GM12878 (cell line): ENCODE data around the gene CLPTM1. TPM values are rescaled to one million over a fixed set of nuclear protein-coding genes. Genes with fewer than 3 reads are reported as not detected.

Experiments
- ATF2 ChIP-seq: IDR thresholded peaks from 2 replicates; pipeline ENCODE4 v1.6.1; 2012; ENCODE audit warnings: low read length, inconsistent platforms
- BCL11A ChIP-seq: IDR thresholded peaks from 2 replicates; pipeline ENCODE4 v1.6.1; 2011; ENCODE audit warnings: low read depth, low read length
- BHLHE40 ChIP-seq, 2 experiments: fragments of 450-650 bp in 1 of 2; IDR thresholded peaks; 2 replicates each; pipeline ENCODE4 v1.6.1; 2011 to 2017; ENCODE audit warnings: low read depth in 2 of 2, borderline replicate concordance in 1 of 2, improper control_type of control experiment in 1 of 2, low read length in 1 of 2, mild to moderate bottlenecking in 1 of 2
- CHD2 ChIP-seq: IDR thresholded peaks from 2 replicates; pipeline ENCODE4 v1.6.1; 2011; ENCODE audit warnings: low read depth, low read length, improper control_type of control experiment, borderline replicate concordance
- IKZF2 ChIP-seq, 2 experiments: fragments of 450-650 bp; IDR thresholded peaks; 2 replicates each; pipeline ENCODE4 v1.6.1; 2017; ENCODE audit warnings: mild to moderate bottlenecking in 2 of 2, moderate library complexity in 2 of 2
- KAT2A ChIP-seq: conservative IDR thresholded peaks from 2 replicates; pipeline ENCODE4 v1.6.1; 2011; ENCODE audit warnings: low read depth, low read length; ENCODE audit not compliant: control insufficient read depth
- NBN ChIP-seq: fragments of 450-650 bp; IDR thresholded peaks from 2 replicates; pipeline ENCODE4 v1.6.1; 2016
- NFIC ChIP-seq: IDR thresholded peaks from 2 replicates; pipeline ENCODE4 v1.6.1; 2012; ENCODE audit warnings: low read depth, mild to moderate bottlenecking, inconsistent platforms, low read length, moderate library complexity
- NFYA ChIP-seq: IDR thresholded peaks from 2 replicates; pipeline ENCODE4 v1.6.1; 2011; ENCODE audit warnings: low read depth, mild to moderate bottlenecking, low read length, improper control_type of control experiment, borderline replicate concordance
- RBBP5 ChIP-seq: fragments of 200-600 bp; sonication (generic); conservative IDR thresholded peaks from 2 replicates; pipeline ENCODE4 v1.6.1; 2016
- RFX5 ChIP-seq: IDR thresholded peaks from 2 replicates; pipeline ENCODE4 v1.6.1; 2011; ENCODE audit warnings: low read depth, low read length, improper control_type of control experiment
- SMC3 ChIP-seq: IDR thresholded peaks from 2 replicates; pipeline ENCODE4 v1.6.1; 2011; ENCODE audit warnings: low read length, improper control_type of control experiment, borderline replicate concordance
- WRNIP1 ChIP-seq: IDR thresholded peaks from 2 replicates; pipeline ENCODE4 v1.6.1; 2011; ENCODE audit warnings: low read depth, low read length, improper control_type of control experiment, borderline replicate concordance
- ZNF217 ChIP-seq: fragments of 450-650 bp; IDR thresholded peaks from 2 replicates; pipeline ENCODE4 v1.6.1; 2017; ENCODE audit warnings: antibody characterized with exemption, mild to moderate bottlenecking
- polyA plus RNA-seq, 11 experiments: library from polyadenylated mRNA; depleted of rRNA in 4 of 11; unstranded in 6 of 11; stranded (reverse) in 5 of 11; fragments of >200 nt; fragmentation: Nextera tagmentation in 4 of 11; fragmentation: Illumina TruSeq in 1 of 11; extraction: Ambion mirVana in 4 of 11; extraction: Trizol in 1 of 11; gene quantifications; 1 replicate in 1 of 11; 2 replicates in 10 of 11; pipeline versions ENCODE4 v1.2.1 to v1.2.3, GENCODE V29; 2011 to 2016; ENCODE audit warnings: inconsistent platforms in 2 of 11, missing spikeins in 2 of 11, low read depth in 1 of 11
- total RNA-seq, 4 experiments: library from RNA; depleted of rRNA in 3 of 4; stranded (reverse); fragments of >200 nt in 3 of 4; fragmentation: Illumina TruSeq in 1 of 4; extraction: Trizol in 1 of 4; gene quantifications; 2 replicates each; pipeline versions ENCODE4 v1.2.1 to v1.2.3, GENCODE V29; 2013 to 2021
- TF ChIP-seq, protein P1 (sequence below): fragments of 450-650 bp; IDR thresholded peaks from 2 replicates; pipeline ENCODE4 v1.6.1; 2018; ENCODE audit warnings: mild to moderate bottlenecking, low read depth, moderate library complexity; ENCODE audit not compliant: partially characterized antibody
- TF ChIP-seq, protein P2 (sequence below): fragments of 450-650 bp; IDR thresholded peaks from 2 replicates; pipeline ENCODE4 v1.6.1; 2017; ENCODE audit warnings: antibody characterized with exemption, mild to moderate bottlenecking, moderate library complexity
- TF ChIP-seq, protein P3 (sequence below): fragments of 450-650 bp; IDR thresholded peaks from 2 replicates; pipeline ENCODE4 v1.6.1; 2017; ENCODE audit warnings: mild to moderate bottlenecking, moderate library complexity

CLPTM1 gene
- total and polyA plus RNA-seq, 10 of the 15 experiments (the other 5 are each of a cell fraction or from before 2014, with no cell fraction given) = 0.42 to 72.6 (median 35.2) TPM

DNA sequence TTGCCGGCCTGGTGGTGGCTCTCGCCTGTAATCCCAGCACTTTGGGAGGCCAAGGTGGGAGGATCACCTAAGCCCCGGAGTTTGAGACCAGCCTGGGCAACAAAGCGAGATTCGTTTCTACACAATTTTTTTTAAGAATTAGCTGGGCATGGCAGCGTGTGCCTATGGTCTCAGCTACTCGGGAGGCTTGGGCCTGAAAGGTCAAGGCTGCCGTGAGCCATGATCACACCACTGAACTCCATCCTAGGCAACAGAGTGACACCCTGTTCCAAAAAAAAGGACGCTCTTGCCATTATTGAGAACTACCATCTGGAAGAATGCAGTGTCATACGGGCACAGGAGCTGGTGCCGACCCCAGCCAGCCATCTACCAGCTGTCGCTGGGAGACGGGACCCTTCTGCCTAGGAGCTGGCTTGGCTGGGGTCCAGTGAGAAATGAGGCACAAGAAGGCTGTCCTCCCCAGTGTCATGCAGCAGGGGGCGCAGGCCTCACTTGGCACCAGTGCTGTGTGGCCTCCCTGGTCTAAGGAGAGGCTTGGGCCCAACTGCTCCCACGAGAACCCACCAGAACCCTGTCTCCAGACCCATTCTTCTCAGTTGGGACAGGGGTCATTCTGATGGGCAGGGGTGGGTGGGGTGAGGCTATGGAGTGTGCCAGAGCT lies 33.8 kb downstream of the CLPTM1 start (continued):
- TF ChIP-seq, protein P1, sequence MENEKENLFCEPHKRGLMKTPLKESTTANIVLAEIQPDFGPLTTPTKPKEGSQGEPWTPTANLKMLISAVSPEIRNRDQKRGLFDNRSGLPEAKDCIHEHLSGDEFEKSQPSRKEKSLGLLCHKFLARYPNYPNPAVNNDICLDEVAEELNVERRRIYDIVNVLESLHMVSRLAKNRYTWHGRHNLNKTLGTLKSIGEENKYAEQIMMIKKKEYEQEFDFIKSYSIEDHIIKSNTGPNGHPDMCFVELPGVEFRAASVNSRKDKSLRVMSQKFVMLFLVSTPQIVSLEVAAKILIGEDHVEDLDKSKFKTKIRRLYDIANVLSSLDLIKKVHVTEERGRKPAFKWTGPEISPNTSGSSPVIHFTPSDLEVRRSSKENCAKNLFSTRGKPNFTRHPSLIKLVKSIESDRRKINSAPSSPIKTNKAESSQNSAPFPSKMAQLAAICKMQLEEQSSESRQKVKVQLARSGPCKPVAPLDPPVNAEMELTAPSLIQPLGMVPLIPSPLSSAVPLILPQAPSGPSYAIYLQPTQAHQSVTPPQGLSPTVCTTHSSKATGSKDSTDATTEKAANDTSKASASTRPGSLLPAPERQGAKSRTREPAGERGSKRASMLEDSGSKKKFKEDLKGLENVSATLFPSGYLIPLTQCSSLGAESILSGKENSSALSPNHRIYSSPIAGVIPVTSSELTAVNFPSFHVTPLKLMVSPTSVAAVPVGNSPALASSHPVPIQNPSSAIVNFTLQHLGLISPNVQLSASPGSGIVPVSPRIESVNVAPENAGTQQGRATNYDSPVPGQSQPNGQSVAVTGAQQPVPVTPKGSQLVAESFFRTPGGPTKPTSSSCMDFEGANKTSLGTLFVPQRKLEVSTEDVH = no peak
- TF ChIP-seq RBBP5 = no peak
- no peak for TF ChIP-seq BCL11A
- TF ChIP-seq SMC3 = peak; percentile 86
- TF ChIP-seq BHLHE40 (IDR thresholded peaks at IDR 0.05; ENCODE audit: borderline replicate concordance in 1 of 2, low read depth in 2 of 2, low read length in 1 of 2) = peak in 1 of 2 experiments; percentile 22; a peak in 1 of 4 replicates
- no peak for TF ChIP-seq KAT2A
- TF ChIP-seq, protein P2, sequence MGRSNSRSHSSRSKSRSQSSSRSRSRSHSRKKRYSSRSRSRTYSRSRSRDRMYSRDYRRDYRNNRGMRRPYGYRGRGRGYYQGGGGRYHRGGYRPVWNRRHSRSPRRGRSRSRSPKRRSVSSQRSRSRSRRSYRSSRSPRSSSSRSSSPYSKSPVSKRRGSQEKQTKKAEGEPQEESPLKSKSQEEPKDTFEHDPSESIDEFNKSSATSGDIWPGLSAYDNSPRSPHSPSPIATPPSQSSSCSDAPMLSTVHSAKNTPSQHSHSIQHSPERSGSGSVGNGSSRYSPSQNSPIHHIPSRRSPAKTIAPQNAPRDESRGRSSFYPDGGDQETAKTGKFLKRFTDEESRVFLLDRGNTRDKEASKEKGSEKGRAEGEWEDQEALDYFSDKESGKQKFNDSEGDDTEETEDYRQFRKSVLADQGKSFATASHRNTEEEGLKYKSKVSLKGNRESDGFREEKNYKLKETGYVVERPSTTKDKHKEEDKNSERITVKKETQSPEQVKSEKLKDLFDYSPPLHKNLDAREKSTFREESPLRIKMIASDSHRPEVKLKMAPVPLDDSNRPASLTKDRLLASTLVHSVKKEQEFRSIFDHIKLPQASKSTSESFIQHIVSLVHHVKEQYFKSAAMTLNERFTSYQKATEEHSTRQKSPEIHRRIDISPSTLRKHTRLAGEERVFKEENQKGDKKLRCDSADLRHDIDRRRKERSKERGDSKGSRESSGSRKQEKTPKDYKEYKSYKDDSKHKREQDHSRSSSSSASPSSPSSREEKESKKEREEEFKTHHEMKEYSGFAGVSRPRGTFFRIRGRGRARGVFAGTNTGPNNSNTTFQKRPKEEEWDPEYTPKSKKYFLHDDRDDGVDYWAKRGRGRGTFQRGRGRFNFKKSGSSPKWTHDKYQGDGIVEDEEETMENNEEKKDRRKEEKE = no peak
- no peak for TF ChIP-seq WRNIP1
- TF ChIP-seq IKZF2 (IDR thresholded peaks at IDR 0.05) = no peak
- TF ChIP-seq ATF2 = no peak
- no peak for TF ChIP-seq NFIC
- TF ChIP-seq, protein P3, sequence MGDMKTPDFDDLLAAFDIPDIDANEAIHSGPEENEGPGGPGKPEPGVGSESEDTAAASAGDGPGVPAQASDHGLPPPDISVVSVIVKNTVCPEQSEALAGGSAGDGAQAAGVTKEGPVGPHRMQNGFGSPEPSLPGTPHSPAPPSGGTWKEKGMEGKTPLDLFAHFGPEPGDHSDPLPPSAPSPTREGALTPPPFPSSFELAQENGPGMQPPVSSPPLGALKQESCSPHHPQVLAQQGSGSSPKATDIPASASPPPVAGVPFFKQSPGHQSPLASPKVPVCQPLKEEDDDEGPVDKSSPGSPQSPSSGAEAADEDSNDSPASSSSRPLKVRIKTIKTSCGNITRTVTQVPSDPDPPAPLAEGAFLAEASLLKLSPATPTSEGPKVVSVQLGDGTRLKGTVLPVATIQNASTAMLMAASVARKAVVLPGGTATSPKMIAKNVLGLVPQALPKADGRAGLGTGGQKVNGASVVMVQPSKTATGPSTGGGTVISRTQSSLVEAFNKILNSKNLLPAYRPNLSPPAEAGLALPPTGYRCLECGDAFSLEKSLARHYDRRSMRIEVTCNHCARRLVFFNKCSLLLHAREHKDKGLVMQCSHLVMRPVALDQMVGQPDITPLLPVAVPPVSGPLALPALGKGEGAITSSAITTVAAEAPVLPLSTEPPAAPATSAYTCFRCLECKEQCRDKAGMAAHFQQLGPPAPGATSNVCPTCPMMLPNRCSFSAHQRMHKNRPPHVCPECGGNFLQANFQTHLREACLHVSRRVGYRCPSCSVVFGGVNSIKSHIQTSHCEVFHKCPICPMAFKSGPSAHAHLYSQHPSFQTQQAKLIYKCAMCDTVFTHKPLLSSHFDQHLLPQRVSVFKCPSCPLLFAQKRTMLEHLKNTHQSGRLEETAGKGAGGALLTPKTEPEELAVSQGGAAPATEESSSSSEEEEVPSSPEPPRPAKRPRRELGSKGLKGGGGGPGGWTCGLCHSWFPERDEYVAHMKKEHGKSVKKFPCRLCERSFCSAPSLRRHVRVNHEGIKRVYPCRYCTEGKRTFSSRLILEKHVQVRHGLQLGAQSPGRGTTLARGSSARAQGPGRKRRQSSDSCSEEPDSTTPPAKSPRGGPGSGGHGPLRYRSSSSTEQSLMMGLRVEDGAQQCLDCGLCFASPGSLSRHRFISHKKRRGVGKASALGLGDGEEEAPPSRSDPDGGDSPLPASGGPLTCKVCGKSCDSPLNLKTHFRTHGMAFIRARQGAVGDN = peak; percentile 44; the same call in 1 of the 2 replicates
- no peak for TF ChIP-seq RFX5
- TF ChIP-seq NFYA = no peak
- TF ChIP-seq NBN = no peak
- no peak for TF ChIP-seq CHD2
- TF ChIP-seq ZNF217 = no peak
